ENCODE data around the gene COA8. TPM values are rescaled to one million over a fixed set of nuclear protein-coding genes. Genes with fewer than 3 reads are reported as not detected.

The COA8 gene
- total RNA-seq, 1 donor from 2014 or later = 42.0 TPM

DNA sequence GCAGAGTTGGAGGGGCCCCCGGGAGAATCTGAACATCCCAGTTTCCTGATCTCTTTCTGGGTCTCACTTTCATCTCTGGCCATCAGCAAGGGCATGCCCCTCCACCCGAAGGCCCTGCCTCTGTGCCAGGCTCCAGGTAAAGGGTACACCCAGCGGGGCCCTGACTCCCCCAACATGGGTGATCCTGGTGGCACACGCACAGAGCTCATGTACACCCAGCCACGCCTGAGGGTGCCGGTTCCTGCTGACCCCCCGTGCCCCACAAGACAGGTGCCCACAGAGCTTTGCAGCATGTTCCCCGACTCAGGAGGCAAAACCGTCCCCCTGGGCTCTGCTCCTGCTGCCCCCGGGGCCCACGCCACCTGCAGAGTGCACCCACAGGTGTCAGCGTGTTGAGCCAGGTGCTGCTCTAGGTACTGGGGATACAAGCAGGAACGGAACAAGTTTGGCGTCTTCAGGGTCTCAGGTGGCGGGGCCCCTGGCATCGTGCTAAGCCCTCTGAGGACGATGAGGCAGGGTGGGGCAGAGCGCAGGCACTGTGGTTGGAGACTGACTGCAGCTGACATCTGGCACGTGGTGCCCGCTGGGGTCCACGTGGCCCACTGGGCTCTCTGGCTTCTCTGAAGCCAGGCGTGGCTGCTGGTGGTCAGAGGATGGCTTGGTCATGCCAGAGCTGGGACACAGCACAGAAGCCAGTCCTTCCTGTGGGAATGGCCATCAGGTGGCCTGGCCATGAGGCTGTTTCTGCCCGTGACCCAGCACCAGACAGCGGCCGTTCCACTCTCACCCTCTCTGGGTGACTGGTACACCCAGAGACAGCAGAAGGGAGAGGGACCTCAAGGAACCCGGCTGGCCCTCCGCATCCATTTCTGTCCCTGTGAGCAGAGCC lies 14.1 kb upstream of the COA8 start:
- TF ChIP-seq, protein P1, sequence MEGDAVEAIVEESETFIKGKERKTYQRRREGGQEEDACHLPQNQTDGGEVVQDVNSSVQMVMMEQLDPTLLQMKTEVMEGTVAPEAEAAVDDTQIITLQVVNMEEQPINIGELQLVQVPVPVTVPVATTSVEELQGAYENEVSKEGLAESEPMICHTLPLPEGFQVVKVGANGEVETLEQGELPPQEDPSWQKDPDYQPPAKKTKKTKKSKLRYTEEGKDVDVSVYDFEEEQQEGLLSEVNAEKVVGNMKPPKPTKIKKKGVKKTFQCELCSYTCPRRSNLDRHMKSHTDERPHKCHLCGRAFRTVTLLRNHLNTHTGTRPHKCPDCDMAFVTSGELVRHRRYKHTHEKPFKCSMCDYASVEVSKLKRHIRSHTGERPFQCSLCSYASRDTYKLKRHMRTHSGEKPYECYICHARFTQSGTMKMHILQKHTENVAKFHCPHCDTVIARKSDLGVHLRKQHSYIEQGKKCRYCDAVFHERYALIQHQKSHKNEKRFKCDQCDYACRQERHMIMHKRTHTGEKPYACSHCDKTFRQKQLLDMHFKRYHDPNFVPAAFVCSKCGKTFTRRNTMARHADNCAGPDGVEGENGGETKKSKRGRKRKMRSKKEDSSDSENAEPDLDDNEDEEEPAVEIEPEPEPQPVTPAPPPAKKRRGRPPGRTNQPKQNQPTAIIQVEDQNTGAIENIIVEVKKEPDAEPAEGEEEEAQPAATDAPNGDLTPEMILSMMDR (IDR thresholded peaks at IDR 0.05) = no peak
- Mint-ChIP-seq H3K27me3 (ENCODE audit: unreplicated experiment) (no peaks in the 10 kb centered on the region), H3K9me3 (ENCODE audit: unreplicated experiment) (no peaks in the 10 kb centered on the region), H3K27ac (ENCODE audit: unreplicated experiment) (no peak overlapping the region), H3K4me3 (ENCODE audit: unreplicated experiment) (no peak overlapping the region), H3K4me1 (ENCODE audit: unreplicated experiment) (peaks cover 27% of the 10 kb centered on the region), H3K36me3 (ENCODE audit: unreplicated experiment) (no peaks in the 10 kb centered on the region)
- DNase-seq (ENCODE audit: extremely low spot score, unreplicated experiment) = no peak

DNA sequence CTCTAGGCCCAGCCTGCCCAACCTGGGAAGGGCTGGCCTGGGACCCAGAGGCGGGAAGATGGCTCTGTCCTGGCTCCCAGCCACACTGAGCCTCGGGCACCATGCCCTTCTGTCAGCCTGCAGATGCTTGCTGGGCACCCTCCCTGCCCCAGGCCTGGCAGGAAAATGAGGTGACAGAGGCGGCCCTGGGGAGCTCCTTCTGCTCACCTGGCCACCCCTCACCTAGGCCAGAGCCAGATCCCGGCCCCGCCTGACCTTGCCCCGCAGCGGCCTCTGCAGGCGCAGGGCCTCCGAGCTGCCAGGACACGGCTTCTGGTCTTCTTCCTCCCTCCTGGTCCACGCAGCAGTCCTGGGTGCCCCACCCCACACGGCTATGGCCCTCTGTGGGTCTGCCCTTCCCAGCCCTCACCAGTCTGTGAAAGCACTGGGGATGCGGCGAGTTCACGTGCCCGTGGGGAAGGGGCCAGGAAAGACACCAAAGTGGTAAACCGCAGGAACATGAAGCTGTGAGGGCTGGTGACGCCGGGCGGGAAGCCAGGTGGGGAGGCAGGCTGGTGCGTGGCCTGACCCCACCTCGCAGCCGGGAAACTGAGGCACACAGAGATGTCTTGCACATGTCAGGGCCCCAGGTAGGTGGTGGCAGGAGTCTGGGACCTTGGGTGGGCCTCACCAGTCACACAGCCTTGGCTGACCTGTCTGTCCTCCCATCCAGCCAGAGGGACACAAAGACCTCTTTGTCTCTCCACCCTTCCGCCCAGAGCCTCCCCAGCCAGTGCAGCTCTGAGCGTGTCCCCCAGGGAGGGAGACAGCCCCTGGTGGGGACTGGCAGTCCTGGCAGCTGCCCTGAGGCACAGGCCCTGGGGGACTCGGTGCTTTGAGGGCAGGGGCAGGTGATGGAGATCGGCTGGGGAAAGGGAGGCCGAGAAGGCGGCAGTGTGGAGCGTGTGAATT lies 13.1 kb upstream of the COA8 start:
- no peaks in the 10 kb centered on the region for H3K27me3 Mint-ChIP-seq (ENCODE audit: unreplicated experiment)
- H3K27ac Mint-ChIP-seq (ENCODE audit: unreplicated experiment) = peak overlapping the region; percentile 44
- no peaks in the 10 kb centered on the region for H3K9me3 Mint-ChIP-seq (ENCODE audit: unreplicated experiment)
- no peaks in the 10 kb centered on the region for H3K36me3 Mint-ChIP-seq (ENCODE audit: unreplicated experiment)
- TF ChIP-seq, protein P1 (IDR thresholded peaks at IDR 0.05) = no peak
- H3K4me3 Mint-ChIP-seq (ENCODE audit: unreplicated experiment) = no peak overlapping the region
- DNase-seq (ENCODE audit: extremely low spot score, unreplicated experiment) = no peak
- H3K4me1 Mint-ChIP-seq (ENCODE audit: unreplicated experiment) = peaks cover 27% of the 10 kb centered on the region

DNA sequence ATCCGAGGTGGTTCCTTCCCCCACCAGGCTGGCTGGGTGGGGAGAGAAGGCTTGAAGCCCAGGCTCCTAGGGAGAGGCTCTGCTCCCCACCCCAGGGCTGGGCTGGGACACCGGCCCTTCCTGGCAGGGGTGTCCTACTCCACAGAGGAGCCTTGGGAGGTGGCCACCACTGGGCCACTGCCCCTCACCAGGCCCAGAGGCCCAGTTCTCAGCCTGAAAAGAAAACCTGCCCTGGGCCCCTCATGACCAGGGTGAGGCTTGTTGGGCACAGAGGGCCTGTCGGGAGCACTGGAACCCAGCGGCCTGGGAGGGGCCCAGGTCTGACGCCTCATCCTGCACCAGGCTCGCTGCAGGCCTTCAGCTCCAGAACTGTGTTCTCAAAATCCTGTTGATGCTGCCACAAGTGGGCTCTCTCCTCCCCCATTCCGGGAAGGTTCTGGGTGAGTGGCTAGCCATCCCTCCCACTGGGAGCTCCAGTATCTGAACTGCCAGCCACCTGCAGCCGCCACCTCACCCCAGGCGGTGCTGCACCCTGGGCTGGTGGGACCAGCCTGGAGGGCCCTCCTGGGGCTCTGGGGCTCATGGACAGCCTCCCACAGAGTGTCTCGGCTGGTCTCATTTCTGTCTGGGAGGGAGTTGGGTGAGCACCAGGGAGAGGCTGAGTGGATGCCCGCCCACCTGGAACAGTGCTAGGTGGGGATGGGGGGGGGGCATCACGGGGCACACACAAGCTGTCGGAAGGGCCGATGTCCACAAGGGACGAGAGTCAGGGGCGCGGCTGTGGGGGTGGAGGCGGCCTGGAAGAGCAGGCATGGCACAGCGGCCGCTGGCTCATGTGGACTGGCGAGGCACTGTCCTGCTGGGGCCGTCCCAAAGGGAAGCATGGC lies 12.1 kb upstream of the COA8 start:
- Mint-ChIP-seq H3K4me3 (ENCODE audit: unreplicated experiment) (no peak overlapping the region), H3K27ac (ENCODE audit: unreplicated experiment) (peak overlapping the region; percentile 44), H3K36me3 (ENCODE audit: unreplicated experiment) (no peaks in the 10 kb centered on the region), H3K4me1 (ENCODE audit: unreplicated experiment) (peaks cover 27% of the 10 kb centered on the region), H3K27me3 (ENCODE audit: unreplicated experiment) (no peaks in the 10 kb centered on the region), H3K9me3 (ENCODE audit: unreplicated experiment) (no peaks in the 10 kb centered on the region)
- DNase-seq (ENCODE audit: extremely low spot score, unreplicated experiment) = no peak
- TF ChIP-seq, protein P1 (IDR thresholded peaks at IDR 0.05) = no peak

DNA sequence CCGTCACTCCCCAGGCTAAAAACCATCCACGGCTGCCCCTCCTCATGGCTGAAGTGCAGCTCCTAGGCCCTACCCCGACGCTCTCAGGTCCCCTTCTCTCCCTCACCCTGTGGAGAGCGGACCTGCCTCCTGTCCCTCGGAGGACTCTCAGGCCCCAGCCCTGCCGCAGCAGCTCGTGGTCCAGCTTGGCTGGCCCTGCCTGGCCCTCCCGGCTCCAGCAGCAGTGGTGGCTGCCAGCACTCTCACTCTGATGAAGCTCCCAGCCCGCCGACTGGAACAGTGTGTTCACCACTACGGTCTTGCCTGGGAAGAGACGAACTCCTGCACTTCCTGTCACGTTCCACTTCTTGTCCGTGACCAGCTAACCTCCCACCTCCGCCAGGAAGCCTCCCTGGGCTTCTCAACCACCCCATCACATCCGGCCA lies 11.4 kb upstream of the COA8 start:
- Mint-ChIP-seq H3K4me3 (ENCODE audit: unreplicated experiment) (no peak overlapping the region), H3K27me3 (ENCODE audit: unreplicated experiment) (no peaks in the 10 kb centered on the region), H3K36me3 (ENCODE audit: unreplicated experiment) (no peaks in the 10 kb centered on the region), H3K9me3 (ENCODE audit: unreplicated experiment) (no peaks in the 10 kb centered on the region), H3K4me1 (ENCODE audit: unreplicated experiment) (peaks cover 26% of the 10 kb centered on the region), H3K27ac (ENCODE audit: unreplicated experiment) (peak overlapping the region; percentile 85)
- TF ChIP-seq, protein P1 (IDR thresholded peaks at IDR 0.05) = no peak
- no peak for DNase-seq (ENCODE audit: extremely low spot score, unreplicated experiment)

Measured in osteocyte (in vitro differentiated cells).